Adipocyte (in vitro differentiated cells): ENCODE results near the gene IQSEC3.
"Not testable (repeated sequence)": the region's sequence is repeated elsewhere in the genome, so short reads cannot be mapped to it uniquely, and the experiment has no call there.

Experiments used
- DNase-seq: peaks from one replicate; pipeline ENCODE4 v3.0.0-alpha.2; 2015; ENCODE audit warnings: low read depth
- H3K27me3 ChIP-seq: replicated peaks from 2 replicates; pipeline ENCODE4 v1.7.0; 2013; ENCODE audit warnings: mild to moderate bottlenecking, low read length, moderate library complexity; ENCODE audit not compliant: control insufficient read depth, insufficient read depth
- H3K36me3 ChIP-seq: 2 replicates; pipeline ENCODE4 v1.7.0; 2013; ENCODE audit warnings: low read length, mild to moderate bottlenecking, moderate library complexity; ENCODE audit not compliant: control insufficient read depth, insufficient read depth, severe bottlenecking
- H3K4me1 ChIP-seq: 2 replicates; pipeline ENCODE4 v1.7.0; 2013; ENCODE audit warnings: mild to moderate bottlenecking, low read length, moderate library complexity; ENCODE audit not compliant: control insufficient read depth, insufficient read depth
- H3K4me3 ChIP-seq: 2 replicates; pipeline ENCODE4 v1.7.0; 2013; ENCODE audit warnings: mild to moderate bottlenecking, low read length, moderate library complexity
- H3K9ac ChIP-seq: 2 replicates; pipeline ENCODE4 v1.7.0; 2013; ENCODE audit warnings: mild to moderate bottlenecking, low read length, moderate library complexity
- H3K9me3 ChIP-seq: 2 replicates; pipeline ENCODE4 v1.7.0; 2013; ENCODE audit warnings: mild to moderate bottlenecking, low read length, moderate library complexity; ENCODE audit not compliant: control insufficient read depth

IQSEC3 gene

GRCh38 chr12:66428-66781 is at the start of gene IQSEC3:
TSS of gene IQSEC3 (plus strand) at chr12:66767. CDS start at chr12:66883, 116 bp downstream.
- not testable (repeated sequence) for H3K4me1 ChIP-seq, H3K9me3 ChIP-seq, DNase-seq

GRCh38 chr12:17370-18340 is 48.9 kb upstream of the IQSEC3 start:
- not testable (repeated sequence) for H3K9me3 ChIP-seq, DNase-seq, H3K4me3 ChIP-seq, H3K4me1 ChIP-seq, H3K27me3 ChIP-seq, H3K9ac ChIP-seq
- H3K36me3 ChIP-seq: peaks cover 13% of the 10 kb centered on the region

More at GRCh38 chr12:66428-66781, at the start of gene IQSEC3:
- not testable (repeated sequence) for H3K9ac ChIP-seq, H3K4me3 ChIP-seq, H3K36me3 ChIP-seq
- H3K27me3 ChIP-seq: peaks cover 18% of the 10 kb centered on the region

GRCh38 chr12:18821-19567 is 47.6 kb upstream of the IQSEC3 start:
- not testable (repeated sequence) for H3K4me1 ChIP-seq, H3K27me3 ChIP-seq, H3K9me3 ChIP-seq, H3K4me3 ChIP-seq, DNase-seq, H3K9ac ChIP-seq
- H3K36me3 ChIP-seq: peaks cover 13% of the 10 kb centered on the region

DNA sequence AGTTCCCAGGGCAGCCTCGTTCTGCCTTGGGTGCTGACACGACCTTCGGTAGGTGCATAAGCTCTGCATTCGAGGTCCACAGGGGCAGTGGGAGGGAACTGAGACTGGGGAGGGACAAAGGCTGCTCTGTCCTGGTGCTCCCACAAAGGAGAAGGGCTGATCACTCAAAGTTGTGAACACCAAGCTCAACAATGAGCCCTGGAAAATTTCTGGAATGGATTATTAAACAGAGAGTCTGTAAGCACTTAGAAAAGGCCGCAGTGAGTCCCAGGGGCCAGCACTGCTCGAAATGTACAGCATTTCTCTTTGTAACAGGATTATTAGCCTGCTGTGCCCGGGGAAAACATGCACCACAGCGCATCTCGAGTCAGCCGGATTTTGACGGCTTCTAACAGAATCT is 46.7 kb upstream of the IQSEC3 start:
- not testable (repeated sequence) for H3K9me3 ChIP-seq, DNase-seq

GRCh38 chr12:20757-21156 is 45.8 kb upstream of the IQSEC3 start:
- no peak for DNase-seq
- Histone ChIP-seq H3K4me1 (no peaks in the 10 kb centered on the region), H3K9me3 (no peaks in the 10 kb centered on the region), H3K9ac (no peak overlapping the region), H3K36me3 (peaks cover 13% of the 10 kb centered on the region), H3K4me3 (no peak overlapping the region), H3K27me3 (no peaks in the 10 kb centered on the region)

More for the DNA sequence above, 46.7 kb upstream of the IQSEC3 start:
- H3K27me3 ChIP-seq, H3K4me3 ChIP-seq, H3K9ac ChIP-seq, H3K4me1 ChIP-seq: not testable (repeated sequence)
- H3K36me3 ChIP-seq: peaks cover 13% of the 10 kb centered on the region

- no peaks in the 10 kb centered on the region for H3K27me3 ChIP-seq
- DNase-seq: no peak
- H3K9ac ChIP-seq: no peak overlapping the region
- no peak overlapping the region for H3K4me3 ChIP-seq
- H3K36me3 ChIP-seq: peaks cover 13% of the 10 kb centered on the region
- H3K9me3 ChIP-seq: no peaks in the 10 kb centered on the region
- H3K4me1 ChIP-seq: no peaks in the 10 kb centered on the region
Observed at GRCh38 chr12:21301-22189, 45.0 kb upstream of the IQSEC3 start.

DNA sequence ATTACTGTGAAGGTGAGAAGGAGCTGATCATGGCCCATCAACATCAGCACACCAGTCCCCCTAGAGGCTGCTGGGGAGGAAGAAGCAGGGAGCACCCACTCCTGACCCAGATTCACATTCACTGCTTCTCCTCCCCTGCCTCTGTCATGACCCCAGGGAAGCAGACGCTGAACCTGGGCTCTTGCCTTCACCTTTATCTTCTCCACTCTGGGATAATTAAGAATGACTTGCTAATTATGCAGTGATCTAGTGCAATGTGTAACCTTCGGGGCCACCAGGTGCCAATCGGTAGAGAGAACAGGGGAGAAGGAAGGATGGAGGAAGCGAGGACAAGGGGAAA is 44.4 kb upstream of the IQSEC3 start:
- Histone ChIP-seq H3K4me1 (no peaks in the 10 kb centered on the region), H3K9me3 (no peaks in the 10 kb centered on the region), H3K27me3 (no peaks in the 10 kb centered on the region), H3K9ac (no peak overlapping the region), H3K36me3 (peaks cover 13% of the 10 kb centered on the region), H3K4me3 (no peak overlapping the region)
- DNase-seq: no peak

GRCh38 chr12:22530-23201 is 43.9 kb upstream of the IQSEC3 start:
- DNase-seq: no peak
- H3K9me3 ChIP-seq: no peaks in the 10 kb centered on the region
- no peak overlapping the region for H3K9ac ChIP-seq
- no peak overlapping the region for H3K4me3 ChIP-seq
- no peaks in the 10 kb centered on the region for H3K27me3 ChIP-seq
- peaks cover 13% of the 10 kb centered on the region for H3K36me3 ChIP-seq
- no peaks in the 10 kb centered on the region for H3K4me1 ChIP-seq

- H3K9me3 ChIP-seq, H3K27me3 ChIP-seq, H3K4me1 ChIP-seq, H3K9ac ChIP-seq, H3K36me3 ChIP-seq, H3K4me3 ChIP-seq, DNase-seq: not testable (repeated sequence)
Observed at GRCh38 chr12:27904-28303, 38.7 kb upstream of the IQSEC3 start.

DNA sequence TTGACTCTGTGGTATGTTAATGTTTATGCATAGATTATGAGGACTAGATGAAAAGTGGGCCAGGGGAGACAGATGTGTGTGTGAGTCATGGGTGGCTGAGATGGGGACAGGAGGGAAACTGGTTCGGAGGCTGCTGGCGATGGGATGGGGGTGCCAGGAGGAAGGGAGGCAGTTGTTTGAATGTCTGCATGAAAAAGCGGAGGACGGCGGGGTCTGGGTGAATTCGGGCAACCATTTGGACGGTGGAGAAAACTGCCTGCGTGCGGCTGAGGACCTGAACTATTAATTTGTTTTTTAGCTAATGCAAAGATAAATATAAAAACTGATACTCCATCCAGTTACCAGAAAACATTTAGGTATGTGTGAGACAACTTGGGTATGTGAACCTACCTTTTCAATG is 27.8 kb upstream of the IQSEC3 start:
- H3K4me3 ChIP-seq, H3K36me3 ChIP-seq, DNase-seq, H3K27me3 ChIP-seq, H3K9me3 ChIP-seq, H3K9ac ChIP-seq, H3K4me1 ChIP-seq: not testable (repeated sequence)
